Stimulated activated CD4-positive, alpha-beta T cell treated with anti-CD3 and anti-CD28 coated beads, TNF-alpha, amount 100 ng/mL, for 48 hours (primary cell): ENCODE data around the gene HOXD10.

ENCODE experiments used
- DNase-seq, 3 donors: peaks; one replicate each; pipeline ENCODE4 v3.0.0-alpha.2; 2020; ENCODE audit warnings: low read depth in 3 of 3

Gene HOXD10

GRCh38 chr2:176136374-176137251 lies 20.0 kb downstream of the HOXD10 start:
- DNase-seq: no peak

GRCh38 chr2:176137252-176137580 lies 20.6 kb downstream of the HOXD10 start:
- DNase-seq: no peak

GRCh38 chr2:176137906-176138305 lies 21.3 kb downstream of the HOXD10 start:
- no peak for DNase-seq

GRCh38 chr2:176138526-176138922 lies 21.9 kb downstream of the HOXD10 start:
- no peak for DNase-seq

GRCh38 chr2:176138923-176139660 lies 22.5 kb downstream of the HOXD10 start:
- no peak for DNase-seq

GRCh38 chr2:176139661-176140512 lies 23.3 kb downstream of the HOXD10 start:
- no peak for DNase-seq

- peak; percentile 27 to 65 (median 34) for DNase-seq
These were observed 24.1 kb downstream of the HOXD10 start for GRCh38 chr2:176140513-176141317.

- DNase-seq: no peak
These were observed 25.7 kb downstream of the HOXD10 start for GRCh38 chr2:176142281-176142680.

GRCh38 chr2:176145085-176145969 lies 28.7 kb downstream of the HOXD10 start:
- DNase-seq: no peak

- no peak for DNase-seq
These were observed 29.5 kb downstream of the HOXD10 start for GRCh38 chr2:176146101-176146500.

GRCh38 chr2:176146645-176147044 lies 30.1 kb downstream of the HOXD10 start:
- DNase-seq: no peak

GRCh38 chr2:176147210-176147799 lies 30.7 kb downstream of the HOXD10 start:
- no peak for DNase-seq

GRCh38 chr2:176147800-176148496 lies 31.4 kb downstream of the HOXD10 start:
- no peak for DNase-seq

GRCh38 chr2:176148751-176149421 lies 32.3 kb downstream of the HOXD10 start:
- no peak for DNase-seq

GRCh38 chr2:176149481-176149938 lies 32.9 kb downstream of the HOXD10 start:
- no peak for DNase-seq

GRCh38 chr2:176149939-176150583 lies 33.5 kb downstream of the HOXD10 start:
- no peak for DNase-seq

- DNase-seq: no peak
These were observed 34.2 kb downstream of the HOXD10 start for GRCh38 chr2:176150584-176151441.
